Measurements from ENCODE around the gene UBE2S. TPM values are rescaled to one million over a fixed set of nuclear protein-coding genes. Genes with fewer than 3 reads are reported as not detected.
"Not testable (repeated sequence)": the region's sequence is repeated elsewhere in the genome, so short reads cannot be mapped to it uniquely, and the experiment has no call there.

The UBE2S gene
- 35.9 TPM for total RNA-seq

DNA sequence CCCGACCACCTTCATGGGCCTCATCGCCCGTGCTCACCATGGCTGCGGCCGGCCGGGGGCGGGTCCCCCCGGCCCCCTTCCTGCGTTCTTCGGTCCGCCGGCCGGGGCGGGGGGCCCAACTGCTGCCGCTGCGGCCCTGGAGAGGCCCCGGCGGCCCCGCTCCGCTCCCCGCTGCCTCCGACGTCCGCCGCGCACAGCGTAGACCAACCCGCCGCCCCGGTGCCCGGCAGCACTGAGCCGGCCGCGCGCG, at the start of gene UBE2S:
Gene UBE2S (minus strand): TSS at position 239 of the 250 bp plus-strand sequence. CDS start 199 bp downstream, at position 40.
- not testable (repeated sequence) for DNase-seq

DNA sequence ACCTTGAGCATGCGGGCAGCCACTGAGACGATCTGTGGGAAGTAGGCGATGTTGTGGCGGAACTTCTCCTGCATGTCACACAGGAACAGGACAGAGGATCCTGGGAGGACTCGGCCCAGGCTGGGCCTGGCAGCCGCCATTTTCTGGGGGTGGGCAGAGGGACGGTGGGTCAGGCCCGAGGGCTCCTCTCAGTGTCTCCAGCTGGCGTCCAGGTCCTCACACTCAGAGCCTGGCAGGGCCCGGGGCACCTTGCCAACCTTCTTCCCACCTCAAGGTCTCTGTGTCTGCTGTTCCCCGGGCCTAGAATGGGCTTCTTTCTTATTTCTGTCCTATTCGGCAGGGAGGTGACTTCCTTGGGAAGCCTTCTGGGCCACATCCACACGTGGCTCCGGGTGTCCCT, 48.8 kb upstream of the UBE2S start:
- no peak for DNase-seq

DNA sequence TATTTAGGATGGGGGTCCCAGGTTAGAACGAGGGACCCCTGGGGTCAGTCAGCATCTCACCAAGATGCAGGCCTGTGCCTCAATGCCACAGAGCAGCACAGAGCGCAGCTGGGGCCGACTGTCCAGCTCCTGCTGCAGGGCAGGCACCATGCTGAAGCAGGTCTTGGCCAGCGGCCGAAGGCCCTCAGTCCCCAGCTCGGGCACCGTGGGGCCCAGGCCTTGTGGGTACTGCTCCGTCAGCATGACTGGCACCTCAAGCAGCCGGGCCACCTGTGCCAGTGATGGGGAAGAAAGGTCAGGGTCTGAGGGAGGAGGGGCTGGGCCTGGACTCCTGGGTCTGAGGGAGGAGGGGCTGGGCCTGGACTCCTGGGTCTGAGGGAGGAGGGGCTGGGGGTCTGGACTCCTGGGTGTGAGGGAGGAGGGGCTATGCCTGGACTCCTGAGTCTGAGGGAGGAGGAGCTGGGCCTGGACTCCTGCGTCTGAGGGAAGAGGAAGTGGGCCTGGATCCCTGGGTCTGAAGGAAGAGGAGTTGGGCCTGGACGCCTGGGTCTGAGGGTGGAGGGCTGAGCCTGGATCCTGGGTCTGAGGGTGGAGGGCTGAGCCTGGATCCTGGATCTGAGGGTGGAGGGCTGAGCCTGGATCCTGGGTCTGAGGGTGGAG, 48.1 kb upstream of the UBE2S start:
- DNase-seq: no peak

DNA sequence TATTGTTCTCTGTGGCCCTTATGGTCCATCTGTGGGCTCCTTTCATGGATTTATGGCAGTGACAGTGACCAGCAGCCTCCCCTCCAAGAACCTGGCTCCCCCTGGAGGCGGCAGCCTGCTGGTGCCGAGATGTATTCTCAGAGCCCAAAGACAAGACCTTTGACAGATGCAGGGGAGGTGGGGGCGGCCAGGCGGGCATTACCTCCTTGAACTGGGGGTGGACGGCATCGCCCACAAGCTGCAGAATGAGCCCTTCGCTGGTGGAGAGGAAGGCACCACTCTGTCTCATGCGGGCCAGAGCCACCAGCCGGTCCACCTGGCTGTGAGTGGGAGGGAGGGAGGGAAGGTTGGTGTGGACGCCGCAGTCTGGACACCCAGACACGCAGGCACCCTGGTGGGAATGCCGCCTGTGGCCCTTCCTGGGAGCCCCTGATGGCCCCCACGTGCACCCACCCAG, 47.2 kb upstream of the UBE2S start:
- DNase-seq: peak; percentile 27

DNA sequence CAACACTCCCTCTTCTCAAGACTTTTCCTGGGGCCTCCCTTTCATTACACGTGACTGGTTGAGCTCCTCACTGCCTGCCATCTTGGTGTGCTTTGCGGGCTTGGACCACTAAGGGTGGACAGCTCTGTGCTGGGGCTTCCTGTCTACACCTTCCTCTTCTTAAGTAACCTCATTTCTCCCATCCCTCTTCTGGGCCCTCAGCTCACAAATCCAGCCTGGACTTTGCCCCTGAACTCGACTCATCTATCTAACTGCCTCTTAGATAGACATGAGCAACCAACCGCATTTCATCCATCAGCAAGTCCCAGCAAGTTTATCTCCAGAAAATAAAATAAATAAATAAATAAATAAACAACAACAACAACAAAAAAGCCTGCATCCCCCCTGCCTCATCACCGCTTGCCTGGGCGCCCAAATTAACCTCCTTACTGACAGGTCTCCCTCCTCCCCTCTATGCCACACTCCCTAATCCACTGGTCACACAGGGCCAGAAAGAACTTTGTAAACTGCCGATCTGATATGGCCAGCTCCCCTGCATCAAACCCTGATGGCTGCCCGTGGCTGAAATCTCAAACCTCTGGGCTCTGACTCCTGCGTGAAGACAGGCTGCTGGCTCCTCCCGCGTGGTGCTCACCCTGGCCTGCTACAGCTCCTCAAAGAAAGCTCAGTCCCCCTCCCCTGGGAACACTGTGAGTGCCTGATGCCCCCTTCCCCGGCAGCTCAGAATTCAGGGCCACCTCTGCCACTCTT, 46.1 kb upstream of the UBE2S start:
- DNase-seq: no peak

DNA sequence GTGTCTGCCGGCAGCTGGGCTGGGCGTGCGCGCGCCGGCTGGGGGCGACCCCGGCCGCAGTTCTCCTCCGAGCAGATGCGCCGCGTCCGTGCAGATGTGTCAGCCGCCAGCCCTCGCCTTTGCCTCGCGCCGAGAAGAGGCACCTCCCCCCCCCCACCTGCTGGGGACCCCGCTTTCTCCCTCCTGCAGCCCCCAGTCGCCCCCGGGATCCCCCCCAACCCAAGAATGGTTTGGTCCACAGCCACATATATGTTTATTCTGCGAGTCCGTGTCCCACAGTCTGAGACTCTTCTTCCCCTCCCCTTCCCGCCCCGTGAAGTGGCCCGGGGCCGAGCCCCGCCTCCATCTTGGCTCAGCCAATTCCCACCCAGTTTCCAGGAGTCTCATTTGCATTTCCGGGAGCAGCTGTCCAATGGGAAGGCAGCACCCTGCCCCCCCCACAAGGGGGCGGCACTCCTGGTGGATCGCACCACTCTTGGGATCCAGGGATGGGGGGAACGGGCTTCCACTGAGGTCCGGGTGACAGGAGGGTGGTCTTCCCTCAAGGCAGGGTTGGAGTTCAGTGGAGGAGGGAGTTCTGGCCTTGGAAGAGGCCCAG, 45.3 kb upstream of the UBE2S start:
- peak; percentile 97 for DNase-seq

DNA sequence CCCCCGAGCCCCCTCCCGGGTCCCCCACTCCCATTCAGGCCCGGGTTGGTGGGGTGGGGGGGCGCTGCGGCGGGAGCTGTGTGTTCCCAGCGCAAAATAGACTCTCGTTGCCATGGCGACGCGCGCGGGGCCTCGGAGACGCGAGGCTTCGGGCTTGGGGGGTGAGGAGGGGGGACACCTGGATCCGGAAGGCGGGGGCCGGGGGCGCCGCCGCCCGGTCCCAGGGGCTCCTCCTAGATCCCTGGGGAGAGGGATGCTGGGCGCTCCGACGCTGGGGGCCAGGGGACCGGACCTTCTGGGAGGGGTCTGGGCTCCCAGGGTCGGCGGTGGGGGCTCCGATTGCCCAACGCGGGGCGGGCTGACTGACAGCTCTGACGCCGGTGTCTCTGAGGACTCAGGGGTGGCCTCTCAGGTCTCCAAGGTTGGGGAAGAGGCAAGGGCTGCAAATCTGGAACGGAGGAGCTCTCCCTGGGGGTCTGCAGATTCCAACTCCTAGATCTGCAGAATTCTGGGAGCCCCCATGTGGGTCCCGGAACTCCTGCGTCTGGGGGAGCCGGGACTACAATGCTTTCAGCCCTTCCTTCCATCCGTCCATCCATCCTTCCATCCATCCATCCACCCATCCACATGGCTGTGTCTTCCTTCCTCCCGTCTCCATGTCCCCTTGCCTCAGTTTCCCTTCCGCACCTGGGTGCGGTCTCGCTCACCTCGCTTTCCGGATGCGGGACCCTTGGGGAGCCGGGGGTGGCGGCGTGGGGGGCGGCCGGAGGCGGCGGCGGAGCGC, 44.6 kb upstream of the UBE2S start:
- DNase-seq: peak; percentile 27

DNA sequence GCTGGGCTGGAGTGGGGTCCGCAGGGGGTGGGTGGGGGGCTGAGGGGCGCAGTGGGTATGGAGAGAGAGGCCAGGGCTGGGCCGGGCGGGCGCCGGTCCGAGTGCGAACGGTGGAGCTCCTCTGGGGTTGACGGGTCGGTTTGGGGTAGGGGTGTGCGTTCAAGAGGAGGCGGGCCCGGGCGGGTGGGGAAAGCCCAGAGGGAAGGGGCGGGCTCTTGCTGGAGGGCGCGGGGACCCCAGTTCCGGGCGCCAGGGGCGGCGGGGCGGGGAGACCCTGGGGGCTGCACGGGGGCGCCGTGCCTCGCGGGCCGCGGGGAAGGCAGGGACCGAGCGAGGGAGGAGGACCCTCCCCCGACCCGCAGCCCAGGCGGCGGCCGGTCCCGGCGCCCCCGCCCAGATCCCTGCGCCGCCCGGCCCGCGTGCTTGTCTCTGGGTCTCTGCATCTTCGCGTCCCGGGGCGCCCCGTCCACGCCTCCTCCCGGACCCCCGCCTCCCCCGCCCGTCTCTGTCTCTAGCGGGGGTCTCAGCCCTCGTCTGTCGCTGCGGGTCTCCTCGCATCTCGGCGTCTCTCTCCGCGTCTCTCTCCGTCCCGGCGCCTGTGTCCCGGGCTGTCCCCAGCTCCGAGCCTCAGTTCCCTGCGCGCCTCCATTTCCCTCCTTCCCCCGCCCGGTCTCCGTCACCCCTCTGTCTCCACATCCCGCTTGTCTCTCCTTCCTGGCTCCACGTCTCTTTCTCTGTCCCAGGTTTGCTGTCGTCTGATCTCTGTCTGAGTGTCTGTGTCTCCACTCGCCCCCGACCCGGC, 43.8 kb upstream of the UBE2S start:
- no peak for DNase-seq

DNA sequence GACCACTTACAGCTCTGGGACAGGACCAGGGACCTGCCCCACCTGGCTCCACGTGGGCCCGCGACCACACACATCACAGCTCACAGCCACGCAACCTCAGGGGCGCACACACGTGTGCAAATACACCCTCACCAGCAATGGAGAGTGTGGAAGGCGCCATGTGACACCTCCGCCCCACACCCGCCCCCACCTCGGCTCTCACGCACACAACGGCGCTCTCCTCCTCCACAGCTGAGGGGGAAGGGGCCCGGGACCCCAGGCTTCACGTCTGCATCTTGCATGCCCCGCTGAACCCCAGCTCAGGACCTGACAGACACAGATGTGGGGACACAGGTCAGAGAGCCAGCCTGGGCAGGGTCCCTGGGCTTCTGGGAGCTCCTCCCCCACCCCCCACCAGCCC, 41.9 kb upstream of the UBE2S start:
- DNase-seq: no peak

DNA sequence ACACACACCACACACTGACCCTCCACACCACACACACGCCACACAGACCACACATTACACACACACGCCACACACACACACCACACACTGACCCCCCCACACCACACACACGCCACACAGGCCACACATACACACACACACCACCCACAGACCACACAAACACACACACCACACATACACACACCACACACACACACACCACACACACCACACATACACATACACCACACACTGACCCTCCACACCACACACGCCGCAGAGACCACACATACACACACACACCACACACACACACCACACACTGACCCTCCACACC, 40.5 kb upstream of the UBE2S start:
- not testable (repeated sequence) for DNase-seq

DNA sequence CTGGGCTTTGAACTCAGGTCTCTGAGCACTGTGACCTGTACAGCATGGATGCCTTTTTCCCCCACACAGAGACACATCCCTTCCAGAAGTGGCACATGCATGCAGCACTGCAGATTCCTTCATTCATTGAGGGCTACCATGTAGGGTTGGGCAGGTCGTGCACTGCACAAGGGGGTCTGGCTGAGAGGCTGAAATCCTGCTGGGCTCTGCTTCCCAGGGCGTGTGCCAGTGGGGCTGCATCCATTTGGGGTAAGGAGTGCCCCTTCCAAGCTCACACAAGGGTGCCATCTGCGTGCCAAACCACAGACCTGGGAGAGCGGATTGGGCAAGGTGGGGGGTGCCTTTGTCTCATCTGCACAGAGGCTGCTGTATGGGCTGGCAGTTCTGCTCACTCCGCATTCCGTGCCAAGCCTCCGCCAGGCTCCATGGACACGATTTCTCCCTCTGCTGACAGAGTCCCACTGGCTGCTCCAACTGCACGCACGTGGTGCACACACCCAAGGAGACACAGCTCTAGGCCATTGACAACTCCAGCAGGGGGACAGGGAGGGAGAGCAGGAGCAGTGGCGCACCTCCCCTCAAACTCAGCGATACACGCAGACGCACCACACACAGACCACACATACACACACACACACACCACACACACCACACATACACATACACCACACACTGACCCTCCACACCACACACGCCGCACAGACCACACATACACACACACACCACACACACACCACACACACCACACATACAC, 40.0 kb upstream of the UBE2S start:
- peak; percentile 88 for DNase-seq

DNA sequence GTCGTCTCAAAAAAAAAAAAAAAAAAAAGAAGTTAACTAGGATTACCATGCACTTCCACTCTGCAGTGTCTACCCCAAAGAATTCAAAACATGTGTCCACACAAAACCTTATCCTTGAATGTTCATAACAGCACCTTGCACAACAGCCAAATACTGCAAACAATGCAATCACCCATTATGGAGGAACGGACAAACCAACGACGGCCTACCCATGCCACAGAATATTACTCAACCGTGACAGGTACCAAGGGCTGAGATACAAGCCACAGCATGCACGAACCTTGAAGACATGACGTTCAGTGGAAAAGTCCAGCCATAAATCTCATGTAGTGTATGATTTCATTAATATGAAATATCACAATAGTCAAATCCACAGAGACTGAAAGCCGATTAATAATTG, 38.5 kb upstream of the UBE2S start:
- no peak for DNase-seq

DNA sequence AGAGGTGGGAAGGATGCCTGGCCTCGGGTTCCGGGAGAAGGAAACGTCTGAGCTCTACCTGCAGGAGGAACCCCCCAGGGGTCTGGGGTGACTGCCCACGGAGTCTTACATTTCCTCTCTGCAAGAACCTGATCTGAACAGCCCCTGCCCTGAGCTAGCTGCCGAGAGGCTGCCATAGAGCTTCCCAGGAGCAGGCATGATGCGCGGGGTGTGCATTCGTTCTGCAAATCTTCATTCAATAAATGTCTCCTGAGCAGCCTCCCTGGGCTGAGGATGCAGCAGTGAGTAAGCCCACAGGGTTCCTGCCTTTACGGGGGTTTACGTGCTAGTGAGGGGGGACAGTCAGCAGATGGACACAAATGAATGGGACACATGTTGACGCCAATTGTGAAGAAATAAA, 37.1 kb upstream of the UBE2S start:
- no peak for DNase-seq

DNA sequence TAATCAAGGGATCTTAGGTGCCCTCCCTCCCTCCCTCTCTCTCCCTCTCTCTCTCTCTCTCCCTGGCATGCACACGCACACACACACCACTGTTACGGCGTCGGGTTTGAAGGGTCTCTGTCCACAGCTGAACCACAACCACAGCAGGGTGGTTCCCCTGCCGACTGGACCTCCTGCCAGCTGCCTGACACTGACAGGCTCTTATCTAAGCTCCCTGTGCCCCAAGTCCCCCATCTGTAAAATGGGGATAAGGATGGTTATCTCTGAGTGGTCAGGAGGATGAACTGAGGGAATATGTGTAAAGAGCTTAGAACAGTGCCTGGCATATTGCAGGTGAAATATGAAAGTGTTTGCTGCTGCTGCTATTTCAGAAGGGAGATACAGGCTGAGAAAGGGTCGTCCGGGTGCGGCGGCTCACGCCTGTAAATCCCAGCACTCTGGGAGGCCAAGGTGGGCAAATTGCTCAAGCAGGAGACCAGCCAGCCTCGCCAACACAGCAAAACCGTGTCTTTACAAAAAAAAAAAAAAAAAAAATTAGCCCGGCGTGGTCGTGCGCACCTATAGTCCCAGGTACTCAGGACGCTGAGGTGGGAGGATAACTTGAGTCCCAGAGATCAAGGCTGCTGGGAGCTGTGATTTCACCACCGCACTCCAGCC, 36.4 kb upstream of the UBE2S start:
- no peak for DNase-seq

DNA sequence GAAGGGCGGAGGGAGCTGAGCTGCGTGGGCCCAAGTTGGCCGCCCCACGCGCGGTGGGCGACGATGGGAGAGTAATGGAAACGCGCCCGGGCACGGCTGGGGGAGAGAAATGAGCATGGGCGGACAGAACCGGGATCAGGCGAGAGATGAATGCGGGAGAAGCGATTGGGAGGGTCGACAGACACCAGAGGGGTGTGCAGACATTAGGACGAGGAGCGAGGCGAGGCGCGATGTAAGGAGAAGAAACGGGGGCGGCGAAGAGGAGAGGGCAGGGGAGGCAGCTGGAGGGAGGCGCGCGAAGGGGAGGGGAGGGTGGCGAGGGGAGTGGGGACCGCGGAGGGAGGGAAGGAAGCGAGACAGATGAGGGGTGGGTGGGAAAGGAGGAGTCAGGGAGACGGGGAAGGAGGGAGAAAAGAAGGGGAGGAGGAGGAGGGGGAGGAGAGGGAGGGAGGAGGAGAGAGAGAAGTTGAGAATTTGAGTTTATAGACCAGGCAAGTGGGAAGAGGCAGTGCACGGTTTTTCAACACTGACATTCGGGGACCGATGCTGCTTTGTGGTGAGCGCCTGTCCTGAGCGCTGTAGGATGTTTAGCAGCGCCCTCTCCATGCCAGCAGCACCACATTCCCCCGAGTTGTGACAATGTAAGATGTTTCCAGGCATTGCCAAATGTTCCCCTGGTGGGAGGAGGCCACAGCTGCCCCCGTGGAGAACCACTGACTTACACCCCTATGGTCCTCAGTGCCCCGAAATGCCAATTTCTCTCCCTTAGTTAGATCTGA, 35.6 kb upstream of the UBE2S start, which contains the start of gene SHISA7:
Gene SHISA7 (minus strand): TSS at position 256 of the 779 bp plus-strand sequence. CDS start 437 bp downstream, outside the sequence.
- DNase-seq: peak; percentile 54

DNA sequence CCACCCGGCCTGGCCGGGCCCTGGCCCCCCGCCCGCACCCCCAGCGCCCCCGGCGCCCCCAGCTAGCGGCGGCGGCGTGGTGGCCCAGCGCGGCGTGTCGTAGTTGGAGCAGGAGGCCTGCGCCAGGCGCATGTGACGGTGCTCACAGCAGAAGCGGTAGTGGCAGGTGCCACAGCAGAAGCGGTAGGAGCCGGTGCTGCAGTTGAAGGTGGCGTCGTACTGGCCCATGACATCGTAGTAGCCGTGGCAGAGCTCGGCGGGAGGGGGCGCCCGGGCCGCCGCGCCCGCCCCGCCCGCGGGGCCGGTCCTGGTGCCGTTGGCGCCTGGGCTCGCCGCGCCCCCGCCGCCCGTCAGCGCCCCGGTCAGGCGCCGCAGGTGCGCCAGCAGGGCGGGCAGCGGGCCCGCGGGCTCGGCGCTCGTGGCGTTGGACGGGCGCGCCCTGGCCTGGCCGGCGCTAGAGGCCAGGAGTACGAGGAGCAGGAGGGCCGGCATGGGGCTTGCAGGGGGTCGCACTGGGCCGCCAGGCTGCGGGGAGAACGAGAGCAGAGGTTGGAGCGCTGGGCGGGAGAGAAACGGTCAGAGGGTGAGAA, 34.9 kb upstream of the UBE2S start:
- DNase-seq: no peak

DNA sequence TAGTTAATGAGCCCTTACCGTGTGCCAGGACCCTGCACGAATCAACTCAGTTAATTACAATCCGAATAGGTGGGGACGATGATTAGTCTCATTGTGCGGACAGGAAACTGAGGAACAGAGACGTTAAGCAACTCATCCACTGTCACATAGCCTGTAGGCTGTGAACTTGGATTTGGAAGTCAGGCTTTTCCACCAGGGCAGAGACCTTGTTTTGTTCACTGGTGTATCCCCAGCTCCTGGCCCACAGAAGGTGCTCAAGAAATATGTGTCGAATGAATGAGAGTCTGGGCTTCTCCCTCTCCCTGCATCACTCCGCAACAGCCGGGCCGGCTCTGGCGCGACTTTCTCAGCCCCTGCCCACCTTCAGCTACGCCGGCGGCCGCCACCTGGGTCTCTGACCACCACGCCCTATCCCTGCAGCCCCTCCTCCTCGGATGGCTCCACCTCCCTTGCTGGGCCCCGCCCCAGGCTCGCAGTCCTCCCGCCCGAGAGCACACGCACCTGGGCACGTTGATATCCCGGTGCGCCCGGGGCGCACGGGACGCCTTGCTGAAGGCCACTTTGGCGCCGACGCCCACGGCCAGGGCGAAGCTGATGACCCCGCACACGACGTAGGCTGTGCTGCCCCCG, 34.2 kb upstream of the UBE2S start:
- no peak for DNase-seq

DNA sequence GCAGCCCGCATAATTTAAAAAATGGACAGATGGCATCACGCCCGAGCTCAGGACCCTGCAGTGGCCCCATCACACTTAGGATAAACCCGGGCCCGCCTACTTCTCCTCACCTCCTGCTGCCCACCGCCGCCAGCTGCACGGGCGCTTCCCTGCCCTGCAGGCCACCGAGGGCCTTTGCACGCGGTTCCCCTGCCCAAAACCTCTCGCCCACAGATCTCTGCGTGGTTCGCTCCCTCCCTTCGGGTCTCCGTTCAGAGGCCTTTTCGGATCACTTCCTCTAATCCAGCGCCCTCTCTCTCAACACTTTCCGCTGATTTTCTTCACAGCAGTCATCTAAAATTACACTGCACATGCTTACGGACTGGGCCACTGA, 33.7 kb upstream of the UBE2S start:
- DNase-seq: no peak

DNA sequence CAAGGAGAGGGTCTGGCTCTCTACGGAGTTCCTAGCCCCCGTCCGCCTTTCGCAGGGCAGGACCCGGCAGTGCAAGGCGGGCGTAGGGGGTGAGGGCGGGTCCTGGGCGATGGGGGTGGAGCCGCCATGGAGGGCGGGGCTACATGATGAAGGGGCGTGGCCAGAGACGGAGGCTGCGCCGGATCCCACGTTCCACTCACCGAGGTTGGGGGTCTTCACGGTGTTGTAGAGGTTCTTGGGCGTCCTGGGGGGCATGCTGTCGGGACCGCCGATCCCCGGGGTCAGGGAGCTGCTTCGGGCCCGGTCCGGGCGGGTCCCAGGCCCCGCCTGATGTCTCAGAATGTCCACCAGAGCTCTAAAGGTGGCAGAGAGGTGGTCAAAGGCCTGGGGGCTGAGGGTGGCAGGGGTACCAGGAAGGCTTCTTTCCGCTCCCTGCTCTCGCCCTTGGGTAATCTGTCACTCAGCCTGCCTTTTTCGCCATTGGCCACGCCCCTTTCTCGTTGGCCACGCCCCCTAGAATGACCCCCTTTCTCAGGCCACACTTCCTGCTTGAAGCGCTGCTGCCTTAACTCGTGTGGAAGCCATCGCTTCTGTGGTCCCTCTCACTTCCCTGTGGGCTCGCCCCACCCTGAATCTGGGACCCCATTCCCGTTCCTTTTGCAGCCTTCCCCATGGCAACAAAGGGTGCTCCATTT, 33.0 kb upstream of the UBE2S start:
- no peak for DNase-seq
